Activated CD8-positive, alpha-beta memory T cell treated with anti-CD3 and anti-CD28 coated beads for 48 hours (primary cell): Measurements from ENCODE around the gene ZNF408.
"Not testable (repeated sequence)": the region's sequence is repeated elsewhere in the genome, so short reads cannot be mapped to it uniquely, and the experiment has no call there.

Source experiments
- DNase-seq, 3 experiments: peaks; one replicate each; pipeline ENCODE4 v3.0.0-alpha.2; 2020; ENCODE audit warnings: low read depth in 2 of 3, low spot score in 2 of 3

Gene ZNF408

DNA sequence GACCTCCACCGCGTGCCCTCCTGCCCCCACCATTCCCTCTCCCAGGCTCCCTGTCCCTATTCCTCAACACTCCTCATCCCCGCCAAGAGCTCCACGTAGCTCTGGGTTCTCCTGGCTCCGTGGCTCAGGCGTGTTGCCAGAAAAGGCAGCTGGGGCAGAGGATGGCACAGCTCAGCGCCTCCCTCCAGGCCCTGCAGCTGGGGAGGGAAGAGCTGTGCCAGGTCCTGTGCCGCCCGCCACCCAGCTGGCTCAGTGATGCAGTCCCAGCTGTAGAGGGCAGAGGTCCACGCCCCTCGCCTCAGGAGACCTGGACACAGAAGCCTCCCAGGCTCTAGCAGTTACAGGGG lies 4.6 kb upstream of the ZNF408 start:
- DNase-seq, result no peak

DNA sequence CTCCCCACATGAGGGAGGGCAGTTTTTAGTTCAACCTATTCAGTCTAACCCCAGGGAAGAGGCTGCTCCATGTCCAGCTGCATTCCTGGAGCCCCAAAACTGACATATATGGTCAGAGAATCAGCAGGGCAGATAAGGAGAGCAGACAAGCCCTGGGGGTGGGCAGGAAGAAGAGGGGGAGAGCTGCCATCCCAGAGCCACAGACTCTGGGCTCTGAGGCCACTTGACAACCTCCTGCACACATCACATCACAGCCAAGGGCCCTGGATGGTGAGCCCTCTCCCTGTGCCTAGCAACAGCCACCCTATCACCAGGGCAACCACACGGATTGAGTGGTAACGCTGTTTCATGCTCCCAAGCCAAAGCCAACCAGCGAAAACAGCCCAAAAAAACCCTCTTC lies 3.5 kb upstream of the ZNF408 start:
- DNase-seq, result no peak

DNA sequence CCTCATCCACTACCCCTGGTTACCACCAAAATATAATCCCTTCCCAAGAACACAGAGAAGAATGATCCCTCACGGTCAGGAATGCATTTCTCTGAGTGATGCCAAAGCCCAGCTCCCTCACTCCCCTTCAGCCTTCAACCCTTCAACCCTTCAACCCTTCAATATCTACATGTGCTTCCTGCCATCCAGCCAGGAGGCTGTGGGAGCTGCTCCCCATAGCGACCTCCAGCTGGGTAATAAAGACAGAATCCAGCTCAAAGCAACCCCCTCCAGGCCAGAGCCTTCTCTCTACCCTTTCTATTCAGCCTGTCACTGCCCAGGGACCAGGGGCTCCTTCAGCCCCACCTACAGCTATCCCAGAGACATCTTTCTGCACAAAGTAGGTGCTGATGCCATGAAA lies 3.1 kb upstream of the ZNF408 start:
- DNase-seq, result no peak

DNA sequence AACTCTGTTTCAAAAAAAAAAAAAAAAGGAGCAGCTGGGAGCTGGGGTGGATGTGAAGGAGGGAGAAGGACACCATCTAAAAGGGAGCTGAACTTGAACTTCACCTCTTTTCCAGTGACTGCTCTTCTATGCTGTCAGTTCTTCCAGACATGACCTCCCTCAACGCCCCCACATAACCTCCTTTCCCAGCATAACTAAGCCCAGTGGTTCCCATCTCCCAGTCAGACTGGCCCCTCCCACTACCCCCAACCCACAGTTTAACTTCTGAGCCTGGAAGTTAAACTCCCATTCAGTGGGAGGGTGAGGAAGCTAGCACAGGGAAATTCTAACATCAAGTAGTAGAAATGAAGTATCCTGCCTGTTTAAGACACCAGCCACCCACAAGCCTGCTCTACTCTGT lies 2.2 kb upstream of the ZNF408 start:
- no peak for DNase-seq

DNA sequence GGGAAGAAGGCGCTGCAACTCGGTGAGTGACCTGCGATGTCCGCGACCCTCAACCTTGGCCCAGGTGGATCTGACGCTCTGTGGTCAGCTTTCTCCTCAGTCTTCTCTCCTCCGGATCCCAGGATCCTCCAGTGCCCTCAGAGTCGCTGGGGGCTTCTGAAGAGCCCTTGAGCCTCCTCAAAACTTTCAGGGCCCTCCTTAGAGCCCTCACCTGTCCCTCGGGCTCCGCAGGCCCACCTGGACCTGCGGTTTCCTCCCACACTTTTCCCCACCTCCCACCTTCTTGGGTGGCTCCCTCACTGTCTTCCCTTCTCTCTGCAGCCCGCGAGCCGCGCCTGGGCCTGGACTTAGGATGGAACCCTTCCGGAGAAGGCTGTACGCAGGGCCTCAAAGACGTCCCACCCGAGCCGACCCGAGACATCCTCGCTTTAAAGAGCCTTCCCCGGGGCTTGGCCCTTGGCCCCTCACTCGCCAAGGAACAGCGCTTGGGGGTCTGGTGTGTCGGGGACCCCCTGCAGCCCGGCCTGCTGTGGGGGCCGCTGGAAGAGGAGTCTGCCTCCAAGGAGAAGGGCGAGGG lies 335 bp downstream of the ZNF408 start:
- DNase-seq, result no peak

DNA sequence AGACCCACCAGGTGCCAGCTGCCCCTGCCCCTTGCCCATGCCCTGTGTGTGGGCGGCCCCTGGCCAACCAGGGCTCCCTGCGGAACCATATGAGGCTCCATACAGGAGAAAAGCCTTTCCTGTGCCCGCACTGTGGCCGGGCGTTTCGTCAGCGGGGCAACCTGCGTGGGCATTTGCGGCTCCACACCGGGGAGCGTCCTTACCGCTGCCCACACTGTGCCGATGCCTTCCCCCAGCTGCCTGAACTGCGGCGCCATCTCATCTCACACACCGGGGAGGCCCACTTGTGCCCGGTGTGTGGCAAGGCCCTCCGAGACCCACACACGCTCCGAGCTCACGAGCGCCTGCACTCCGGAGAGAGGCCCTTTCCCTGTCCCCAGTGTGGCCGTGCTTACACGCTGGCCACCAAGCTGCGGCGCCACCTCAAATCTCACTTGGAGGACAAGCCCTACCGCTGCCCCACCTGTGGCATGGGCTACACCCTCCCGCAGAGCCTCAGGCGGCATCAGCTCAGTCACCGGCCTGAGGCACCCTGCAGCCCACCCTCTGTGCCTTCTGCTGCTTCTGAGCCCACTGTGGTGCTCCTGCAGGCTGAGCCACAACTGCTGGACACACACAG lies 4.3 kb downstream of the ZNF408 start:
- DNase-seq, result no peak

DNA sequence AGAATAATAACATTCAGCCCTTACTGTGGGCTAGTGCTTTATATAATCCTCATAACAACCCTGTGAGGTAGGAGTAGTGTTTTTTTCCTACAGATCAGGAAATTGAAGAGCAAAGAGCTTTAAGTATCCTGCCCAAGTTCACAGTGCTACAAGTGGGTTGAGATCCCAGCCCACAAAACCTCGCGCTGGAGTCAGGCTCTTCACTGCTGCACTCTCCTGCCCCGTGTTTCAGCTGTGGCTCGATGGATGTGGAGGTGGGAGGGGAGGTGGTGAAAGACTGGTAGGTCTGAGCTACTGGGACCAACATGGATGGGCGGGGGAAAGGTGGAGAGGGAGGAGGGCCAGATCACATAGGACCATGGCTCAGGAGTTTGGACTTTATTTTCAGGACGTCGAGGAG lies 6.1 kb downstream of the ZNF408 start:
- DNase-seq, result no peak

DNA sequence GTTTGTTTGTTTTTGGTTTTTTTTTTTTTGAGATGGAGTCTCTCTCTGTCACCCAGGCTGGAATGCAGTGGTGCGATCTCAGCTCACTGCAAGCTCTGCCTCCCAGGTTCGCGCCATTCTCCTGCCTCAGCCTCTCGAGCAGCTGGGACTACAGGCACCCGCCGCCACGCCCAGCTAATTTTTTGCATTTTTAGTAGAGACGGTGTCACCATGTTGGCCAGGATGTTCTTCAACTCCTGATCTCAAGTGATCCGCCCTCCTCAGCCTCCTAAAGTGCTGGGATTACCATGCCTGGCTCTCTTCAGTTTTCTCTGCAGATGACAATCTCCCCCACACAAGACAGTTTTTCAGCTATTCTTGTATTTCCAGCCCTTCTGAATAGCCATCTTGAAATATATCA lies 8.5 kb downstream of the ZNF408 start:
- DNase-seq, result not testable (repeated sequence)

DNA sequence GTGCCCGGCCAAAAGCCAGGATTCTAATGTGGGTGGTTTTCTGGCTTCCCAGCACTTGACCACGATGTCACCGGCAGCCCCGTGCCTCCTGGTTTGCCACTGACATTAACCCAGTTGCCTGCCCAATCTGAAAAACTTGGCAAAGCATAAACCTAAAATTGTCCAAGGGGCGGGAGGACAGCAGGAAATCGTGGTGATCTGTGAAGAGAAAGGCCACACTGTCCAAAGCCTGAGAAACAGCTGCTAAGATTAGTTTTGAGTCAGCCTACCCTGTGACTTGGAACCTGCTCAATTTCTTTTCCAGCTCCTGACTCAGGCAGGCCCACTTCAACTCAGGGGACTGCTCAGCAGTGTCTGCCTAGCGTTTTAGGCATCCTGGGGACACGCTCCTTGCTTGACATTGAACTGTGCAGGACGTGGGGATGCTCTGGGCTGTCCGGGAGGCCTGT lies 10.0 kb downstream of the ZNF408 start:
- DNase-seq, result no peak

DNA sequence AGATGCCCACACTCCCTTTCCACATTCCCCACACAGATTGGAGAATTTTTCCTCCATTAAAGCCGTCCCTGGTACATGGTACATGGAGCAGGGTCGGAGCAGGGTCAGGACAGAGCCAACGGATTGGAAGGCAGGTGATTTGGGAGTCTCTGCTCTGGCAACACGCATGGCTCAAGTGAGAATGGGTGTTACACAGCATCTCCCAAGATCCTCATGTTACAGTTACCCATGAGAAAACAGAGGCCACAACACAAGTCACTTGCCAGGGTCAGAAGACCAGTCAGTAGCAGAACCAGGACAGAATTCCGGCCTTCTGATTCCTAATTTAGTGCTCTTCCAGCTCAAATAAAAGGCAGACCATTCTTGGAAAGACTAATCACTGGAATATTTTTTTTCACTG lies 10.5 kb downstream of the ZNF408 start:
- no peak for DNase-seq

DNA sequence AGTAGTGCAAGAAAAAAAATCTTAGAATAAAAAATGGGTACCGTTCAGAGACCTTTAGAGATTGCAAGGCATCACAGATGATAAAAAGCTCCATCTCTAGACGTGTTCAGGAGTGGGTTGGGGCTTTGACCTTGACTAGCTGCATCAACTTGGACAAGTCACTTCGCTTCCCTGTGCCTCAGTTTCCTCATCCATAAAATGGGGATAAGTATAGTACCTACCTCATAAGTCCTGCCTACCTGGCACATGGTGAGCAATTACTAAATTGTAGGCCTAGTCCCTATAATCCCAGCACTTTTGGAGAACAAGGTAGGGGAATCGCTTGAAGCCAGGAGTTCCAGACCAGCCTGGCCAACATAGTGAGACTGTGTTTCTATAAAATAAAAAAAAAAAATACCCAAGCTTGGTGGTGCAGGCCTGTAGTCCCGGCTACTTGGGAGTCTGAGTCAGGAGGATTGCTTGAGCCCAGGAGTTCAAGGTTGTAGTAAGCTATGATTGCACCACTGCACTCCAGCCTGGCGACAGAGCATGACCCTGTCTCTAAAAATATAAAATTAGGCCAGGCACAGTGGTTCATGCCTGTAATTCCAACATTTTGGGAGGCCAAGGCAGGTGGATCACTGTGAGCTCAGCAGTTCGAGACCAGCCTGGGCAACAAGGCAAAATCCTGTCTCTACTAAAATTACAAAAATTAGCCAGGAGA lies 12.2 kb downstream of the ZNF408 start:
- no peak for DNase-seq

DNA sequence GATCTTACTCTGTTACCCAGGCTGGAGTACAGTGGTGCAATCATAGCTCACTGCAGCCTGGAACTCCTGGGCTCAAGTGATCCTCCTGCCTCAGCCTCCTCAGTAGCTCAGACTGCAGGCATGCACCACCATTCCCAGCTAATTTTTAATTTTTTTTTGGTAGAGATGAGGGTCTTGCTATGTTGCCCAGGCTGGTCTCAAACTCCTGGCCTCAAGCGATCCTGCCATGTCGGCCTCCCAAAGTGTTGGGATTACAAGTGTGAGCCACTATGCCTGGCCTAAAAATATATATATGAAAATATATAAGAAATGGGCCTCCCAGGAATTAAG lies 17.0 kb downstream of the ZNF408 start:
- DNase-seq, result not testable (repeated sequence)

DNA sequence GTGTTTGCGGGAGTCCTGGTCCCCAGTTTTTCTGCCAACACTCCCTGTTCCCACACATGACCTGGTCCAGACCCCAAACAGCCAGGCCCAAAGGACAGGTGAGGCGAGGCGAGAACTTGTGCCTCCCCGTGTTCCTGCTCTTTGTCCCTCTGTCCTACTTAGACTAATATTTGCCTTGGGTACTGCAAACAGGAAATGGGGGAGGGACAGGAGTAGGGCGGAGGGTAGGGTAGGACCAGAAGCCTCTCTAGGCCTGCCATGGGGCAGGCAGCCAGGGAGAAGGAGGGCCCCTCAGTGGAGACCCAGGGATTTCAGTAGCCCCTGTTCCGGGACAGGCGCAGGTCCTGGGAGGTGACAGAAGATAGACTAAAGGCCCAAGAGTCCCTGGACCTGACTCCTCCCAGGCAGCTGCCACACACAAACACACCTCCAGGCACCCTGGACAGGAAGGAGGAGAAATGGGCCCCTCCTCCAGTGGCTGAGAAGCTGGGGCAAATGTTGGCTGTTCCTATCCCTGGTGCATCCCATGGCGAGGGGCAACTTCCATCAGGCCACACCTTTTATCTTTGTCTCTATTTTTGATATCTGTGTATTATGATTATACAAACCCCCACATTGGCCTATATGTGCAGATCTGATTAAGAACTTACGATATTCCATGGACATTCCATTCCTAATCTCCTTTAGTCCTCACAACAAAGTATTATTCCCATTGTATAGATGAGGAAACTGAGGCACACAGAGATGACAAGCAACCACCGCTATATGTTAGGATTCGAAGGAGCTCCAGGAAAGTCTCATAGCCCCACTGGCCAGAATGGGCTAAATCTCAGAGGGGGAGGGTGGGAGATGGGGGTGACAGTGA lies 17.6 kb downstream of the ZNF408 start:
- no peak for DNase-seq

DNA sequence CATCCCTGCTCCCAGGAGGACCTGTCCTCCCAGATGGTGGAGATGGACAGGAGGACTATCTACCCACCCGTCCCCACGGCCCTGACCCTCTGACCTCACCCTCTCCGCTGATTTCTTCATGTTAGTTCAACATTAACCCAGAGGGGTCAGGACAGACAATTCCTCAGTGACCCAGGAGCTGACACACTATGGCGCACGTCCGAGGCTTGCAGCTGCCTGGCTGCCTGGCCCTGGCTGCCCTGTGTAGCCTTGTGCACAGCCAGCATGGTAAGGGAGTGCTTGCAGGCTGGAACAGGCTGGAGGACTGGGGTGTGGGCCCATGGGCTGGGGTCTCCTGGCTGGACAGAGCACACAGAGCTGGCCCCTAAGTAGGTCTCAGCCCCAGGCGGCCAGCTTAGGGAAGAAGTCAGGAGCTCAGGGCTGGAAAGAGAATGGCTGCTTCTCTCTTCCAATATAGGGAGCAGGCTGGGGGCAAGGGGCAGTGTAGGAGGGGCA lies 18.3 kb downstream of the ZNF408 start, which contains the start of gene F2:
Gene F2, plus strand, starts transcription at position 166 of the 495 bp plus-strand sequence. Its CDS starts 23 bp downstream, at position 189.
- no peak for DNase-seq

DNA sequence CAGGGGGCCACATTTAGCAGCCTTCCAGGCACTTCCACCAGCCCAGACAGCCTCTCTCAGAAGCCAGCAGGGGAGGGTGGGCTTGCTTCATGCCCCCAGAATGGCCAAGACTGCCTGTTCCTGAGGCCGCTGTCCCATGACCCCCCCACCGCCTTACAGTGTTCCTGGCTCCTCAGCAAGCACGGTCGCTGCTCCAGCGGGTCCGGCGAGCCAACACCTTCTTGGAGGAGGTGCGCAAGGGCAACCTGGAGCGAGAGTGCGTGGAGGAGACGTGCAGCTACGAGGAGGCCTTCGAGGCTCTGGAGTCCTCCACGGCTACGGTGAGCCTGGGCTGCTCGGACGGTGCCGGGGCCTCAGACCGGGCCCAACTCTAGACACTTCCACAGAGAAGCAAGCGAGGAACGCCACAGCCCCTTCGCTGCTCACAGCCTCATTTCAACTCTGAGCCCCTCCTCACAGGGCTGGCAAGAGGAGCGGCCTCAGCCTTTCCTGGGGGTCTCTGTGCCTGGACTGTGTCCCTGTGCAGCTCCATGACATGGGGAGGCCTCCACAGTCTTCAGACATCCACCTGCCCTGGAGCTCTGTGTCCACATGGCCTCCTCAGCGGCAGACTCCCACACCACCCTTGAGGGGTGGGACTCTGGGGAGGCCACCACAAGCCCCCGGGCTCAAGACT lies 18.9 kb downstream of the ZNF408 start:
- DNase-seq, result no peak

DNA sequence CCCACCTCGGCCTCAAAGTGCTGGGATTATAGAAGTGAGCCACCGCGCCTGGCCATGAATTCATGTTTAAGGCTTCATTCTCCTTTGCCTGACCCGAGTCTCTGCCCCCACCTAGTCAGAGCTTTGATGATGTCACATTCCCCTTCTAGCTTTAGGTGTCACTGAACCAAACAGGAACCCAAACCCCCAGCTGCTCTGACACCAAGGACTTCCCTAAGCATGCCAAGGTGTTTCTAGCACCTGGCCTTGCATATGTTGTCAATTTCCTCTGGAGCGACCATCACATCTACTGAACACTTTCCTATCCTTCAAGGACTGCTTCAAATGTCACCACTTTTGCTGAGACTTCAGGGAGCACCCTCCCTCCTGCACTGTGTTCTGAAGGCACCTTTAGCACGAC lies 20.5 kb downstream of the ZNF408 start:
- DNase-seq, result no peak

DNA sequence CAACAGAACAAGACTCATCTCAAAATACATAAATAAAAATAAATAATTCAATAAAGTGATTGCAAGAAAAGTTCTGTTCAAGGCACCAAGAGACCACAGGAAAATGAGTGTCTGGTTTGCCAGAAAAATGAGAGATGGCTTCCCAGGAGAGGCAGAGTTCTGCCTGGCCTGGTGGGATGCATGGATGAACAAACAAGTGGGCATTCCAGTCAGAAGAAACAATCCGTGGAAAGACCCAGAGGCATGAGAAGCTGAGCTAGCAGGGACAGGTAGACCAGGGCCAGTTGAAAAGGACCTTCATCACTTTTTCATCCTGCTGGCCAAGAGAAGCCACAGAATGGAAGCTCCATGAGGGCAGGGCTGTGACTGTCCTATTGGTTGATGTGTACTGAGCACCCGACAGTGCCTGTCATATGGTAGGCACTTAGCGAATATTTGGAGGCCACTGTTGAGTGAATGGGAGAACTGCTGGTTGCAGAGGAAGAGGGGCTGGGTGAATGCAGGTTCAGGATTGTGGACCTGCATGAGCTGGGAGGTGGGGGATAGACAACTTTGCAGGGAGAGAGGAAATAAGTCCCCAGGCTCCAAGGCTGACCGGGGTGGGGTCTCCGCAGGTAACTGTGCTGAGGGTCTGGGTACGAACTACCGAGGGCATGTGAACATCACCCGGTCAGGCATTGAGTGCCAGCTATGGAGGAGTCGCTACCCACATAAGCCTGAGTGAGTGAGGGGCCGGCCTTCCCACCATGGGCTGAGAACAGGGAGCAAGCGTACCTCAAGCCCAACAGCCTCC lies 21.9 kb downstream of the ZNF408 start:
- DNase-seq, result no peak

DNA sequence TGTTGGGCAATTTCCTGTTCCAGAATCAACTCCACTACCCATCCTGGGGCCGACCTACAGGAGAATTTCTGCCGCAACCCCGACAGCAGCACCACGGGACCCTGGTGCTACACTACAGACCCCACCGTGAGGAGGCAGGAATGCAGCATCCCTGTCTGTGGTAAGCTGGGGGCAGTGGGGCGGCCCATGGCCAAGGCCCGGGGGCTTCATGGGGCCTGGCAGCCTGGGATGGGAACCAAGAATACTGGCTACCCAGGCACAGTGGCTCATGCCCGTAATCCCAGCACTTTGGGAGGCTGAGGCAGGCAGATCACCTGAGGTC lies 22.5 kb downstream of the ZNF408 start:
- no peak for DNase-seq

DNA sequence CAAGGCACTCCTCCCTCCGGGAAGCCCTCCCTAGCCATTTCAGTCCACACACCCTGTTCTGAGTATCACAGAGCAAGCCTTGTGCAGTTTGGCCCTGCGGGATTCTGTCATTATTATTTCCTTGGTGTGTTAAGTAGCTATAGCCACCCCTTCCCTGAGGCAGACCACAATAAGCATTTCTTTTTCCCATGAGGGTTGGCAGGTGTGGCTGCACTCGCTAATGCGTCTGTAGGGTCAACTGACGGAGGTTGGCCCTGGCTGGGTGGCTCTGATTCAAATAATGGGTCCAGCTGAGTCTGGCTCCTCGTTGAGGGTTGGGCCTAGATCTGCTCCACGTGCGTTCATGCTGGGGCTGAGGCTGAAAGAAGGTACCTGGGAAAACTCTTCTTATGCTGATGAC lies 23.3 kb downstream of the ZNF408 start:
- no peak for DNase-seq
